Measurements from ENCODE around the gene ATF3.

ATF3 gene

DNA sequence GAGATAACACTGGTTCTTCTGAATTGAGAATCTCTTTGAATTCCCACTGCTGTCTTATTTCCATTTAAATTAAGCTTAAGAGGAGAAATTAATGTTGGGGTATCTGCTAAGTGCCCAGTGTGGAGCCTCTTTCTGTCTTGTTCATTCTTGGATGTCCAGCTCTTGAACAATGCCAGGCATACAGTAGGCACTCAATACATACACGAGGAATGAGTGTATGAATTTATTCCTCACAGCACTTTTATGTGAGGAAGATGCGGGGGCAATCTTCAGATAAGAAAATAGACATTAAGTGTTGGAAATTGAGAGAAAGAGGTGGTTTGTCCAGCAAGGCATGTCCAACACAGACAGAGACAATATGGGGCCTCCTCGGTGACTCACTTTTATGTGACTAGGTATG, 11.8 kb upstream of the ATF3 start:
- no peak overlapping the region for H3K14ac ChIP-seq (ENCODE audit: low read length)
- H2AFZ ChIP-seq (ENCODE audit: low read length): peak overlapping the region; percentile 43
- H3K4me2 ChIP-seq (ENCODE audit: insufficient read depth, low read length, poor library complexity, severe bottlenecking): no peak overlapping the region
- no peak overlapping the region for H4K91ac ChIP-seq (ENCODE audit: low read depth, low read length, poor library complexity)
- H3K23ac ChIP-seq (ENCODE audit: low read depth, low read length, poor library complexity): no peak overlapping the region
- no peak overlapping the region for H3K9ac ChIP-seq (ENCODE audit: low read depth, low read length, poor library complexity)
- no peak overlapping the region for H2BK15ac ChIP-seq (ENCODE audit: low read length)
- no CpG with 5 or more reads among the region's 3 CpGs for WGBS, 2 donors (ENCODE audit: extremely low coverage in 2 of 2, insufficient read length in 2 of 2, insufficient replicate concordance in 1 of 2)
- H3K4me1 ChIP-seq (ENCODE audit: control insufficient read depth in 2 of 2, insufficient read depth in 1 of 2, low read depth in 1 of 2, low read length in 2 of 2): peaks cover 8 to 24% of the 10 kb centered on the region in 2 donors
- no peak overlapping the region for H3K27ac ChIP-seq (replicated peaks; ENCODE audit: low read length)
- H2BK120ac ChIP-seq (ENCODE audit: low read depth, low read length): no peak overlapping the region
- DNase-seq (ENCODE audit: low spot score): no peak
- H3K36me3 ChIP-seq (replicated peaks in 1 of 2; ENCODE audit: control insufficient read depth in 2 of 2, insufficient read depth in 2 of 2, low read length in 2 of 2): no peaks in the 10 kb centered on the region
- no peak overlapping the region for H4K8ac ChIP-seq (ENCODE audit: low read depth, low read length)
- no peak overlapping the region for H2BK5ac ChIP-seq (ENCODE audit: low read length)
- no peak overlapping the region for H2BK12ac ChIP-seq (ENCODE audit: low read length)
- peaks cover 0 to 23% (median 0%) of the 10 kb centered on the region in 3 experiments for H3K27me3 ChIP-seq (ENCODE audit: control insufficient read depth in 3 of 3, insufficient read depth in 3 of 3, low read depth in 1 of 3, low read length in 3 of 3)
- no peak overlapping the region for H3K18ac ChIP-seq (ENCODE audit: low read length)
- H3K9me3 ChIP-seq (replicated peaks in 1 of 2; ENCODE audit: control insufficient read depth in 2 of 2, insufficient read depth in 1 of 2, low read depth in 1 of 2, low read length in 2 of 2): no peaks in the 10 kb centered on the region
- no peak overlapping the region for H3K4me3 ChIP-seq (ENCODE audit: low read length in 2 of 2)
- H3K79me1 ChIP-seq (ENCODE audit: low read depth, low read length): no peaks in the 10 kb centered on the region
- no peak overlapping the region for H2AK5ac ChIP-seq (ENCODE audit: low read depth, low read length)
- no peak overlapping the region for H3K4ac ChIP-seq (ENCODE audit: low read length)

DNA sequence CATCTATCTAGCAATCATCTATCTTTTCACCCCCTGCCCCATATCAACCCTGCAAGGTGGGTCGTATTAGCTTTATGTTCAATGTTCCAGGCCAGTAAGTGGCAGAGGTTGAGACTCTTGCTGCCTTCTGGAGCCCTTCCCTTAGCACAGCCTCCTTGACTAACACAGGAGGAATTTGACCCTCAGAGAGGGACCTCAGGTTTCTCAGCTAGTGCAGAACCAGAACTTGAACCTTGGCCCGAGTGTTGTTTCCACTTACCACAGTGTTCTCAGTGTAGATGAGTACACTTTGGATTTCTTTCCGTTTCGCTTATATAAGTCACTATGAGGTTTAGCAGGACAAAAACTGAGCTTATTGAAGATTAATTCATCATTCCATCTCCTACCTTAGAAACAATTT, 11.1 kb upstream of the ATF3 start:
- peaks cover 8 to 24% of the 10 kb centered on the region in 2 donors for H3K4me1 ChIP-seq (ENCODE audit: control insufficient read depth in 2 of 2, insufficient read depth in 1 of 2, low read depth in 1 of 2, low read length in 2 of 2)
- H3K23ac ChIP-seq (ENCODE audit: low read depth, low read length, poor library complexity): no peak overlapping the region
- H3K79me1 ChIP-seq (ENCODE audit: low read depth, low read length): no peaks in the 10 kb centered on the region
- H3K9me3 ChIP-seq (replicated peaks in 1 of 2; ENCODE audit: control insufficient read depth in 2 of 2, insufficient read depth in 1 of 2, low read depth in 1 of 2, low read length in 2 of 2): no peaks in the 10 kb centered on the region
- H3K4me2 ChIP-seq (ENCODE audit: insufficient read depth, low read length, poor library complexity, severe bottlenecking): no peak overlapping the region
- H2AK5ac ChIP-seq (ENCODE audit: low read depth, low read length): no peak overlapping the region
- H3K4me3 ChIP-seq (ENCODE audit: low read length in 2 of 2): no peak overlapping the region
- H2AFZ ChIP-seq (ENCODE audit: low read length): no peak overlapping the region
- H3K27me3 ChIP-seq (ENCODE audit: control insufficient read depth in 3 of 3, insufficient read depth in 3 of 3, low read depth in 1 of 3, low read length in 3 of 3): peaks cover 0 to 30% (median 0%) of the 10 kb centered on the region in 3 experiments
- H2BK12ac ChIP-seq (ENCODE audit: low read length): no peak overlapping the region
- no peak overlapping the region for H3K27ac ChIP-seq (replicated peaks; ENCODE audit: low read length)
- H2BK120ac ChIP-seq (ENCODE audit: low read depth, low read length): no peak overlapping the region
- H3K9ac ChIP-seq (ENCODE audit: low read depth, low read length, poor library complexity): no peak overlapping the region
- no peaks in the 10 kb centered on the region for H3K36me3 ChIP-seq (replicated peaks in 1 of 2; ENCODE audit: control insufficient read depth in 2 of 2, insufficient read depth in 2 of 2, low read length in 2 of 2)
- H2BK15ac ChIP-seq (ENCODE audit: low read length): no peak overlapping the region
- no peak overlapping the region for H4K91ac ChIP-seq (ENCODE audit: low read depth, low read length, poor library complexity)
- H4K8ac ChIP-seq (ENCODE audit: low read depth, low read length): no peak overlapping the region
- H2BK5ac ChIP-seq (ENCODE audit: low read length): no peak overlapping the region
- no peak overlapping the region for H3K14ac ChIP-seq (ENCODE audit: low read length)
- no CpG with 5 or more reads among the region's 4 CpGs for WGBS, 2 donors (ENCODE audit: extremely low coverage in 2 of 2, insufficient read length in 2 of 2, insufficient replicate concordance in 1 of 2)
- no peak for DNase-seq (ENCODE audit: low spot score)
- no peak overlapping the region for H3K4ac ChIP-seq (ENCODE audit: low read length)
- no peak overlapping the region for H3K18ac ChIP-seq (ENCODE audit: low read length)

- Histone ChIP-seq H3K27me3 (ENCODE audit: control insufficient read depth in 3 of 3, insufficient read depth in 3 of 3, low read depth in 1 of 3, low read length in 3 of 3) (peaks cover 0 to 58% (median 0%) of the 10 kb centered on the region in 3 experiments), H3K4me2 (ENCODE audit: insufficient read depth, low read length, poor library complexity, severe bottlenecking) (no peak overlapping the region), H3K18ac (ENCODE audit: low read length) (no peak overlapping the region), H4K8ac (ENCODE audit: low read depth, low read length) (no peak overlapping the region), H2AK5ac (ENCODE audit: low read depth, low read length) (no peak overlapping the region), H3K4me3 (ENCODE audit: low read length in 2 of 2) (no peak overlapping the region), H2BK15ac (ENCODE audit: low read length) (no peak overlapping the region), H3K79me1 (ENCODE audit: low read depth, low read length) (no peaks in the 10 kb centered on the region), H4K91ac (ENCODE audit: low read depth, low read length, poor library complexity) (no peak overlapping the region), H3K9me3 (replicated peaks in 1 of 2; ENCODE audit: control insufficient read depth in 2 of 2, insufficient read depth in 1 of 2, low read depth in 1 of 2, low read length in 2 of 2) (no peaks in the 10 kb centered on the region), H3K14ac (ENCODE audit: low read length) (no peak overlapping the region), H2BK120ac (ENCODE audit: low read depth, low read length) (no peak overlapping the region), H2BK12ac (ENCODE audit: low read length) (no peak overlapping the region), H2BK5ac (ENCODE audit: low read length) (no peak overlapping the region), H3K9ac (ENCODE audit: low read depth, low read length, poor library complexity) (no peak overlapping the region), H3K4ac (ENCODE audit: low read length) (no peak overlapping the region), H3K23ac (ENCODE audit: low read depth, low read length, poor library complexity) (no peak overlapping the region), H3K36me3 (replicated peaks in 1 of 2; ENCODE audit: control insufficient read depth in 2 of 2, insufficient read depth in 2 of 2, low read length in 2 of 2) (no peaks in the 10 kb centered on the region), H2AFZ (ENCODE audit: low read length) (no peak overlapping the region), H3K27ac (replicated peaks; ENCODE audit: low read length) (no peak overlapping the region), H3K4me1 (ENCODE audit: control insufficient read depth in 2 of 2, insufficient read depth in 1 of 2, low read depth in 1 of 2, low read length in 2 of 2) (peaks cover 6 to 11% of the 10 kb centered on the region in 2 donors)
- WGBS, 2 donors (ENCODE audit: extremely low coverage in 2 of 2, insufficient read length in 2 of 2, insufficient replicate concordance in 1 of 2): no CpG with 5 or more reads among the region's 11 CpGs
- DNase-seq (ENCODE audit: low spot score): no peak
Measured at GRCh38 chr1:212600071-212600915, 8.3 kb upstream of the ATF3 start.

- DNase-seq (ENCODE audit: low spot score): no peak
- no peak overlapping the region for H3K27ac ChIP-seq (replicated peaks; ENCODE audit: low read length)
- no peak overlapping the region for H3K9ac ChIP-seq (ENCODE audit: low read depth, low read length, poor library complexity)
- no peak overlapping the region for H2BK120ac ChIP-seq (ENCODE audit: low read depth, low read length)
- H3K14ac ChIP-seq (ENCODE audit: low read length): no peak overlapping the region
- no peak overlapping the region for H2AFZ ChIP-seq (ENCODE audit: low read length)
- no peak overlapping the region for H3K4ac ChIP-seq (ENCODE audit: low read length)
- no peak overlapping the region for H4K91ac ChIP-seq (ENCODE audit: low read depth, low read length, poor library complexity)
- no peak overlapping the region for H4K8ac ChIP-seq (ENCODE audit: low read depth, low read length)
- H3K27me3 ChIP-seq (ENCODE audit: control insufficient read depth in 3 of 3, insufficient read depth in 3 of 3, low read depth in 1 of 3, low read length in 3 of 3): peaks cover 0 to 65% (median 0%) of the 10 kb centered on the region in 3 experiments
- H2AK5ac ChIP-seq (ENCODE audit: low read depth, low read length): no peak overlapping the region
- H2BK12ac ChIP-seq (ENCODE audit: low read length): no peak overlapping the region
- H2BK5ac ChIP-seq (ENCODE audit: low read length): no peak overlapping the region
- H3K4me3 ChIP-seq (ENCODE audit: low read length in 2 of 2): no peak overlapping the region
- H3K23ac ChIP-seq (ENCODE audit: low read depth, low read length, poor library complexity): no peak overlapping the region
- no peaks in the 10 kb centered on the region for H3K79me1 ChIP-seq (ENCODE audit: low read depth, low read length)
- no CpG with 5 or more reads among the region's 2 CpGs for WGBS, 2 donors (ENCODE audit: extremely low coverage in 2 of 2, insufficient read length in 2 of 2, insufficient replicate concordance in 1 of 2)
- no peak overlapping the region for H2BK15ac ChIP-seq (ENCODE audit: low read length)
- H3K4me1 ChIP-seq (ENCODE audit: control insufficient read depth in 2 of 2, insufficient read depth in 1 of 2, low read depth in 1 of 2, low read length in 2 of 2): peaks cover 9 to 11% of the 10 kb centered on the region in 2 donors
- no peaks in the 10 kb centered on the region for H3K36me3 ChIP-seq (replicated peaks in 1 of 2; ENCODE audit: control insufficient read depth in 2 of 2, insufficient read depth in 2 of 2, low read length in 2 of 2)
- H3K9me3 ChIP-seq (replicated peaks in 1 of 2; ENCODE audit: control insufficient read depth in 2 of 2, insufficient read depth in 1 of 2, low read depth in 1 of 2, low read length in 2 of 2): no peaks in the 10 kb centered on the region
- no peak overlapping the region for H3K18ac ChIP-seq (ENCODE audit: low read length)
- H3K4me2 ChIP-seq (ENCODE audit: insufficient read depth, low read length, poor library complexity, severe bottlenecking): no peak overlapping the region
Measured at GRCh38 chr1:212600980-212601379, 7.6 kb upstream of the ATF3 start.
